ENCODE results near the gene CD53. TPM values are rescaled to one million over a fixed set of nuclear protein-coding genes. Genes with fewer than 3 reads are reported as not detected.

CD53 gene
- polyA plus RNA-seq, 1 experiment: not detected

GRCh38 chr1:110948038-110948810 lies 75.3 kb downstream of the CD53 start:
- DNase-seq (ENCODE audit: low read depth, low spot score): no peak
- Histone ChIP-seq H3K9me3 (ENCODE audit: control insufficient read depth, insufficient read depth, low read length) (no peaks in the 10 kb centered on the region), H3K27me3 (ENCODE audit: control insufficient read depth, insufficient read depth, low read length) (no peaks in the 10 kb centered on the region), H3K4me3 (ENCODE audit: low read depth, low read length) (no peak overlapping the region), H3K27ac (ENCODE audit: low read depth, low read length) (no peak overlapping the region)
- TF ChIP-seq CTCF (IDR thresholded peaks at IDR 0.05; ENCODE audit: low read depth, low read length): no peak
- ChIA-PET CTCF (interaction anchor here (1.4 kb wide), 1 partner anchor 44 kb away, joined by 3 read pairs; no protein-coding TSS in a partner anchor), POLR2A (interaction anchor here (0.7 kb wide), 1 partner anchor 97 kb away, joined by 4 read pairs; no protein-coding TSS in a partner anchor)

Other genes with a start within 250 kb of the CD53 start
- 0.12 and 0.16 TPM in 2 replicates for gene KCNA3, start 198.2 kb upstream of the CD53 start, polyA plus RNA-seq (2011; rRNA removed)
- 10.0 and 14.9 TPM in 2 replicates for gene LRIF1, start 90.8 kb downstream of the CD53 start, polyA plus RNA-seq (2011; rRNA removed)

Data from AG04450 (cell line).